H1 (cell line): ENCODE measurements around the gene MYO1F. TPM values are rescaled to one million over a fixed set of nuclear protein-coding genes. Genes with fewer than 3 reads are reported as not detected.

Experiments
- CBX5 ChIP-seq: fragments of 300-800, 300-1000 bp; sonication (generic); IDR thresholded peaks from 2 replicates; pipeline ENCODE4 v1.7.1; 2016; ENCODE audit warnings: antibody characterized with exemption, low read length, low read depth
- EZH2 ChIP-seq: fragments of 200-600 bp; sonication (generic); IDR thresholded peaks from 2 replicates; pipeline ENCODE4 v1.7.1; 2012; ENCODE audit warnings: low read depth, mild to moderate bottlenecking, moderate library complexity, low read length, inconsistent platforms; ENCODE audit not compliant: severe bottlenecking
- GABPA ChIP-seq: IDR thresholded peaks from 2 replicates; pipeline ENCODE4 v1.6.1; 2011; ENCODE audit warnings: mild to moderate bottlenecking, low read length, moderate library complexity, borderline replicate concordance; ENCODE audit not compliant: insufficient read depth
- GTF2F1 ChIP-seq: IDR thresholded peaks from 2 replicates; pipeline ENCODE4 v1.6.1; 2012; ENCODE audit warnings: low read depth, low read length, improper control_type of control experiment, borderline replicate concordance
- JUND ChIP-seq: IDR thresholded peaks from 2 replicates; pipeline ENCODE4 v1.6.1; 2011; ENCODE audit warnings: mild to moderate bottlenecking, improper control_type of control experiment, low read length
- KDM1A ChIP-seq: fragments of 200-600, 300-600 bp; sonication (generic); IDR thresholded peaks from 2 replicates; pipeline ENCODE4 v1.7.1; 2016; ENCODE audit warnings: mild to moderate bottlenecking, low read length, borderline replicate concordance
- NRF1 ChIP-seq: IDR thresholded peaks from 2 replicates; pipeline ENCODE4 v1.6.1; 2011; ENCODE audit warnings: mild to moderate bottlenecking, low read depth, low read length, improper control_type of control experiment
- SIRT6 ChIP-seq: IDR thresholded peaks from one replicate; pipeline ENCODE4 v1.7.1; 2012; ENCODE audit warnings: low read length, inconsistent platforms
- YY1 ChIP-seq: IDR thresholded peaks from 2 replicates; pipeline ENCODE4 v1.6.1; 2011; ENCODE audit warnings: low read depth, mild to moderate bottlenecking, low read length
- ZNF274 ChIP-seq: IDR thresholded peaks from 2 replicates; pipeline ENCODE4 v1.7.0; 2012; ENCODE audit warnings: low read length, borderline replicate concordance; ENCODE audit errors: extremely low read depth
- polyA plus RNA-seq, 7 experiments: library from polyadenylated mRNA; depleted of rRNA in 3 of 7; stranded (reverse) in 5 of 7; unstranded in 2 of 7; fragments of >200 nt in 5 of 7; fragments of 200-250 nt in 2 of 7; gene quantifications; 1 replicate in 5 of 7; 2 replicates in 1 of 7; 4 replicates in 1 of 7; pipeline versions ENCODE4 v1.2.1 to v1.2.3, GENCODE V29; 2011 to 2013; ENCODE audit warnings: missing spikeins in 2 of 7, mixed read lengths in 2 of 7
- total RNA-seq: library from RNA; stranded (reverse); fragmentation: NEBNext Ultra II Directional; extraction: Animal tissue kit (Norgen Biotek cat#: 25700); gene quantifications from 2 replicates; pipeline ENCODE4 v1.2.1, GENCODE V29; 2021
- TF ChIP-seq, protein P1 (sequence below): fragments of 300-600 bp; sonication (generic); IDR thresholded peaks from 2 replicates; pipeline ENCODE4 v1.7.1; 2012; ENCODE audit warnings: low read length, moderate library complexity, mild to moderate bottlenecking, inconsistent platforms; ENCODE audit not compliant: insufficient replicate concordance
- TF ChIP-seq, protein P2 (sequence below): IDR thresholded peaks from 2 replicates; pipeline ENCODE4 v1.6.1; 2012; ENCODE audit warnings: inconsistent platforms

Gene MYO1F
- total and polyA plus RNA-seq, 2 of the 8 experiments (the other 6 are each of a cell fraction or from before 2014, with no cell fraction given) = 1.4 to 4.6 TPM

DNA sequence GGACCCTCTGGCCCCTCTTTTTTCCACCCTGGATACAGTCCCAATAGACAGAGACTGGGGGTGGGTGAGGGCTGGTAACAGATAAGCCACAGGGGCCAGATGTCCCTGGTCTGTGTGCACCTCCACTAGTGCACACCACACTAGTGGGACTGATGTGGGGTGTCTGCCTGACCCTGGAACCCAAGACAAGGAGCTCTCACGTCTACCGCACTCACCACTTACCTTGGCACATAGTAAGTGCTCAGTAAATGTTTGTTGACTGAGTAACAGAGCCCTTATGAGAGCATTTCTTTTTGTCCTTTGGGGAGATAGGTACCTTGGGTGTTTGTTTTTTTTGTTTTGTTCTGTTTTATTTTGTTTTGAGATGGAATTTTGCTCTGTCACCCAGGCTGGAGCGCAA is 40.1 kb downstream of the MYO1F start (continued):
- TF ChIP-seq, protein P1, sequence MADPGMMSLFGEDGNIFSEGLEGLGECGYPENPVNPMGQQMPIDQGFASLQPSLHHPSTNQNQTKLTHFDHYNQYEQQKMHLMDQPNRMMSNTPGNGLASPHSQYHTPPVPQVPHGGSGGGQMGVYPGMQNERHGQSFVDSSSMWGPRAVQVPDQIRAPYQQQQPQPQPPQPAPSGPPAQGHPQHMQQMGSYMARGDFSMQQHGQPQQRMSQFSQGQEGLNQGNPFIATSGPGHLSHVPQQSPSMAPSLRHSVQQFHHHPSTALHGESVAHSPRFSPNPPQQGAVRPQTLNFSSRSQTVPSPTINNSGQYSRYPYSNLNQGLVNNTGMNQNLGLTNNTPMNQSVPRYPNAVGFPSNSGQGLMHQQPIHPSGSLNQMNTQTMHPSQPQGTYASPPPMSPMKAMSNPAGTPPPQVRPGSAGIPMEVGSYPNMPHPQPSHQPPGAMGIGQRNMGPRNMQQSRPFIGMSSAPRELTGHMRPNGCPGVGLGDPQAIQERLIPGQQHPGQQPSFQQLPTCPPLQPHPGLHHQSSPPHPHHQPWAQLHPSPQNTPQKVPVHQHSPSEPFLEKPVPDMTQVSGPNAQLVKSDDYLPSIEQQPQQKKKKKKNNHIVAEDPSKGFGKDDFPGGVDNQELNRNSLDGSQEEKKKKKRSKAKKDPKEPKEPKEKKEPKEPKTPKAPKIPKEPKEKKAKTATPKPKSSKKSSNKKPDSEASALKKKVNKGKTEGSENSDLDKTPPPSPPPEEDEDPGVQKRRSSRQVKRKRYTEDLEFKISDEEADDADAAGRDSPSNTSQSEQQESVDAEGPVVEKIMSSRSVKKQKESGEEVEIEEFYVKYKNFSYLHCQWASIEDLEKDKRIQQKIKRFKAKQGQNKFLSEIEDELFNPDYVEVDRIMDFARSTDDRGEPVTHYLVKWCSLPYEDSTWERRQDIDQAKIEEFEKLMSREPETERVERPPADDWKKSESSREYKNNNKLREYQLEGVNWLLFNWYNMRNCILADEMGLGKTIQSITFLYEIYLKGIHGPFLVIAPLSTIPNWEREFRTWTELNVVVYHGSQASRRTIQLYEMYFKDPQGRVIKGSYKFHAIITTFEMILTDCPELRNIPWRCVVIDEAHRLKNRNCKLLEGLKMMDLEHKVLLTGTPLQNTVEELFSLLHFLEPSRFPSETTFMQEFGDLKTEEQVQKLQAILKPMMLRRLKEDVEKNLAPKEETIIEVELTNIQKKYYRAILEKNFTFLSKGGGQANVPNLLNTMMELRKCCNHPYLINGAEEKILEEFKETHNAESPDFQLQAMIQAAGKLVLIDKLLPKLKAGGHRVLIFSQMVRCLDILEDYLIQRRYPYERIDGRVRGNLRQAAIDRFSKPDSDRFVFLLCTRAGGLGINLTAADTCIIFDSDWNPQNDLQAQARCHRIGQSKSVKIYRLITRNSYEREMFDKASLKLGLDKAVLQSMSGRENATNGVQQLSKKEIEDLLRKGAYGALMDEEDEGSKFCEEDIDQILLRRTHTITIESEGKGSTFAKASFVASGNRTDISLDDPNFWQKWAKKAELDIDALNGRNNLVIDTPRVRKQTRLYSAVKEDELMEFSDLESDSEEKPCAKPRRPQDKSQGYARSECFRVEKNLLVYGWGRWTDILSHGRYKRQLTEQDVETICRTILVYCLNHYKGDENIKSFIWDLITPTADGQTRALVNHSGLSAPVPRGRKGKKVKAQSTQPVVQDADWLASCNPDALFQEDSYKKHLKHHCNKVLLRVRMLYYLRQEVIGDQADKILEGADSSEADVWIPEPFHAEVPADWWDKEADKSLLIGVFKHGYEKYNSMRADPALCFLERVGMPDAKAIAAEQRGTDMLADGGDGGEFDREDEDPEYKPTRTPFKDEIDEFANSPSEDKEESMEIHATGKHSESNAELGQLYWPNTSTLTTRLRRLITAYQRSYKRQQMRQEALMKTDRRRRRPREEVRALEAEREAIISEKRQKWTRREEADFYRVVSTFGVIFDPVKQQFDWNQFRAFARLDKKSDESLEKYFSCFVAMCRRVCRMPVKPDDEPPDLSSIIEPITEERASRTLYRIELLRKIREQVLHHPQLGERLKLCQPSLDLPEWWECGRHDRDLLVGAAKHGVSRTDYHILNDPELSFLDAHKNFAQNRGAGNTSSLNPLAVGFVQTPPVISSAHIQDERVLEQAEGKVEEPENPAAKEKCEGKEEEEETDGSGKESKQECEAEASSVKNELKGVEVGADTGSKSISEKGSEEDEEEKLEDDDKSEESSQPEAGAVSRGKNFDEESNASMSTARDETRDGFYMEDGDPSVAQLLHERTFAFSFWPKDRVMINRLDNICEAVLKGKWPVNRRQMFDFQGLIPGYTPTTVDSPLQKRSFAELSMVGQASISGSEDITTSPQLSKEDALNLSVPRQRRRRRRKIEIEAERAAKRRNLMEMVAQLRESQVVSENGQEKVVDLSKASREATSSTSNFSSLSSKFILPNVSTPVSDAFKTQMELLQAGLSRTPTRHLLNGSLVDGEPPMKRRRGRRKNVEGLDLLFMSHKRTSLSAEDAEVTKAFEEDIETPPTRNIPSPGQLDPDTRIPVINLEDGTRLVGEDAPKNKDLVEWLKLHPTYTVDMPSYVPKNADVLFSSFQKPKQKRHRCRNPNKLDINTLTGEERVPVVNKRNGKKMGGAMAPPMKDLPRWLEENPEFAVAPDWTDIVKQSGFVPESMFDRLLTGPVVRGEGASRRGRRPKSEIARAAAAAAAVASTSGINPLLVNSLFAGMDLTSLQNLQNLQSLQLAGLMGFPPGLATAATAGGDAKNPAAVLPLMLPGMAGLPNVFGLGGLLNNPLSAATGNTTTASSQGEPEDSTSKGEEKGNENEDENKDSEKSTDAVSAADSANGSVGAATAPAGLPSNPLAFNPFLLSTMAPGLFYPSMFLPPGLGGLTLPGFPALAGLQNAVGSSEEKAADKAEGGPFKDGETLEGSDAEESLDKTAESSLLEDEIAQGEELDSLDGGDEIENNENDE = no peak
- no peak for TF ChIP-seq JUND
- TF ChIP-seq YY1 = no peak
- TF ChIP-seq, protein P2, sequence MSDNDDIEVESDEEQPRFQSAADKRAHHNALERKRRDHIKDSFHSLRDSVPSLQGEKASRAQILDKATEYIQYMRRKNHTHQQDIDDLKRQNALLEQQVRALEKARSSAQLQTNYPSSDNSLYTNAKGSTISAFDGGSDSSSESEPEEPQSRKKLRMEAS = no peak
- TF ChIP-seq NRF1 = no peak
- TF ChIP-seq EZH2 = no peak
- no peak for TF ChIP-seq GABPA
- TF ChIP-seq CBX5 = no peak
- TF ChIP-seq ZNF274 = no peak
- TF ChIP-seq KDM1A = no peak
- TF ChIP-seq SIRT6 = no peak
- no peak for TF ChIP-seq GTF2F1
